ENCODE measurements around the gene ATRNL1.
"Not testable (repeated sequence)": the region's sequence is repeated elsewhere in the genome, so short reads cannot be mapped to it uniquely, and the experiment has no call there.

ATRNL1 gene

GRCh38 chr10:115092258-115092554 is 959 bp upstream of the ATRNL1 start:
- in situ Hi-C loops (cut with HindIII; ENCODE audit: low sequenced_read_pairs): no loop called here

- in situ Hi-C loops (cut with HindIII; ENCODE audit: low sequenced_read_pairs): no loop called here
These were observed 445 bp upstream of the ATRNL1 start for GRCh38 chr10:115092555-115093285.

GRCh38 chr10:115093776-115094408 is 727 bp downstream of the ATRNL1 start:
- in situ Hi-C loops (cut with HindIII; ENCODE audit: low sequenced_read_pairs): no loop called here

- in situ Hi-C loops (cut with HindIII; ENCODE audit: low sequenced_read_pairs): no loop called here
These were observed 1.4 kb downstream of the ATRNL1 start for GRCh38 chr10:115094416-115095140.

DNA sequence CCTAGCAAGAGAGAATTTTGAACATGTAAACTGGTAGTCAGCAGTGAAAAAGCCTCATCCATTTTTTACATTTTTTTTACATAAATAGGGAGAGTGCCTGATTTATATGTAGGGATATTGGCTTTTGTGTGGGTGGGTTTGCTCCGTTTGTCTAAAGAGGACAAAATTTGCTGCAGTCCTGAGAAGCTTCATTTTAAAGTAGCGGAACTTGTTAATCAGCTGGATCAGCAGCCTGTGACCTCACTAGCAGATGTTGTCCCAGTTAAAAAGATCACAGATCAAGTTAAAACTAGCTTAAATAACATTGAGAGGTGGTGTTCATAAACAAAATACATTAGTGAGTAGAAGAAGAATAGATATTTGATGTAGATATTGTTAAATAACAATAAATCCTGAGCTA is 2.6 kb downstream of the ATRNL1 start:
- in situ Hi-C loops (cut with HindIII; ENCODE audit: low sequenced_read_pairs): no loop called here

GRCh38 chr10:115103700-115104099 is 10.5 kb downstream of the ATRNL1 start:
- in situ Hi-C loops (cut with HindIII; ENCODE audit: low sequenced_read_pairs): no loop called here

GRCh38 chr10:115105411-115105810 is 12.2 kb downstream of the ATRNL1 start:
- in situ Hi-C loops (cut with HindIII; ENCODE audit: low sequenced_read_pairs): not testable (repeated sequence)

GRCh38 chr10:115107830-115108229 is 14.7 kb downstream of the ATRNL1 start:
- in situ Hi-C loops (cut with HindIII; ENCODE audit: low sequenced_read_pairs): no loop called here

- in situ Hi-C loops (cut with HindIII; ENCODE audit: low sequenced_read_pairs): no loop called here
These were observed 24.1 kb downstream of the ATRNL1 start for GRCh38 chr10:115117301-115117700.

DNA sequence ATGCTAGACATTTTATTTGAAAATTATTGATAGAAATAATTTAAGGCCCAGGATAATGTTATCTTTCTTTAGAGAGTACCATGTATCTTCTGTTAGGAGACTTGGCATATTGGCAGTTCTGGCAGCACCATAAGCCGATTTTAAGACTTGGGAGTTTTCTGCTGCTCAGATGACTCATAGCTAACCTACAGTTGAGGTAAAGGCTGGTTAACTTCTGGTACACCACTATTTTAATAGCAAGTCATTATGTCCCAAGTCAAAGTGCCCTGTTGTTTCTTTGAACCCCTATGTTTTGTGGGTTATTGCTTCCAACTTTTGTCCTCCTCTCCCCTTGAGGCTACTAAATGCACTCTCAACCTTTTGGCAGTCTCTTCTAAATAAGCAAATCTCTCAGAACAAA is 25.2 kb downstream of the ATRNL1 start:
- in situ Hi-C loops (cut with HindIII; ENCODE audit: low sequenced_read_pairs): no loop called here

DNA sequence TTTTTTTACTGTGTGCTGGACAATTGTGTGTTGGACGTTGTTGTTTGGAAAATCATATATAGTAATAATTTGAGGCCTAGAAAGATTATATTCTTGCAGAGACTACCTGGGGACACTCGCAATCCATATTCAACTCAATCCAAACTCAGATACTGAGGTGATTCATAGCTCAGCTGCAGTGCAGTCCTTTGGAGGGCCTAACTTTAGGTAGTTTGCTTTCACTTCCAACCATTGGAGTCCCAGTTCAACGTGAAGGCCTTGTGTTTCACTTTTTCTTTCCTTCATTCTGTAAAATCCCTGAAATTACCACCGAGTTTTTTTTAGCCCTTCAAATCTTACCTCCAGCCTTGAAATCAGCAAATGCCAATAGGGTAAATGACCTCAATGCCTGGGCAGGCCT is 32.3 kb downstream of the ATRNL1 start:
- in situ Hi-C loops (cut with HindIII; ENCODE audit: low sequenced_read_pairs): loop anchor here (10.0 kb wide), 1 partner anchor 251 kb away; no protein-coding TSS in a partner anchor

DNA sequence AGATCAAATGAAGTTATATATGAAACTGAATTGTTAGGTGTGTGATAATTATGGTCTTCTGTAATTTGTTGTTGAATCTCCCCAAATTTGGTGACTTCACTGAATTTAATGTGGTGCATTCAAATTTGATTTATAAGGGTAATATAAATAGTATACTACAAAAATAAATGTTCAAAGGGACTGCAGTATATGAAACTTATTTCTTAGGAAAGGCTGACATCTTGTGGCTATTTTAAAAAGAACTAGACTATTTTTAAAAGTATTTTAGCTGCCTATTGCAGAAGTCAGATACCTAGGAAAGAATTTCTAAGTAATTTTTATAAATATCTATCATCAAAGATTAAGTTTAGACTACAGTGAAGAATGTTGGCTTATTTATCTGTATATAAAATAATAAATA is 36.6 kb downstream of the ATRNL1 start:
- in situ Hi-C loops (cut with HindIII; ENCODE audit: low sequenced_read_pairs): loop anchor here (10.0 kb wide), 1 partner anchor 255 kb away; no protein-coding TSS in a partner anchor

- in situ Hi-C loops (cut with HindIII; ENCODE audit: low sequenced_read_pairs): no loop called here
These were observed 43.5 kb downstream of the ATRNL1 start for GRCh38 chr10:115136616-115137015.

DNA sequence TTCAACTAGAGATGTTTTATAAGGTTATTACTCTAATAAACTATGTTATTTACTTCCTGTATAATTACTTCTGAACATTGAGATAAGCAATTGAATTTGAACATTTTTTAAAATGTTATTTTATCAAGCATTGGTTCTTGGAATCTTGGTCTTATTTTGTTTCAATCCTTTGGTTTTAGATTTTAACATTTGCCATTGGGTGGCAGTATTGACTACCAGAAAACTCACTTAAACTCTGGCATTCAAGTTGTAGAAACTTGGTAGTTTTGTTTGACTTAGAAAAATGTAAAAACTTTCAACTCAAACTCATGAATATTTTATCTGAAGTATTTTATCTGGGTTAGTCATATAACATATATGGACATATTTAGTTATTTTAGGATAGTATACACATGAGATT is 48.1 kb downstream of the ATRNL1 start:
- in situ Hi-C loops (cut with HindIII; ENCODE audit: low sequenced_read_pairs): loop anchor here (10.0 kb wide), 1 partner anchor 656 kb away; no protein-coding TSS in a partner anchor

DNA sequence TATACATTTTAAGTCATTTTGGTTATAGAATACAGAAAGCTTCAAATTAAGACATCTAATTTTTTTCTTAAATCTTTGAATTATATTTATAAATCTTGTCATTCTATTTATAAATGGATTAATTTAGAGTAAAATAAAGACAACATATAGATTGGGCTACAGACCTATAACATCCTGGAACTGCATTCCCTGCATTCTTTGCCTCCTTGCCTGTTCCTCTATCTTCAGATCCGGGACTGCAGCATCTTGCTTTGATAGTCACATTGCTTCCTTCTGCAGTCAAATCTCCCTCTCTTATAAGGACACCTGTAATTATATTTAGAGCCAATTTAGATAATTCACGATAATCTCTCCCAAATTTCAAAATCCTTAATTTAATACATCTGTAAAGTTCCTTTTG is 64.2 kb downstream of the ATRNL1 start:
- in situ Hi-C loops (cut with HindIII; ENCODE audit: low sequenced_read_pairs): no loop called here

DNA sequence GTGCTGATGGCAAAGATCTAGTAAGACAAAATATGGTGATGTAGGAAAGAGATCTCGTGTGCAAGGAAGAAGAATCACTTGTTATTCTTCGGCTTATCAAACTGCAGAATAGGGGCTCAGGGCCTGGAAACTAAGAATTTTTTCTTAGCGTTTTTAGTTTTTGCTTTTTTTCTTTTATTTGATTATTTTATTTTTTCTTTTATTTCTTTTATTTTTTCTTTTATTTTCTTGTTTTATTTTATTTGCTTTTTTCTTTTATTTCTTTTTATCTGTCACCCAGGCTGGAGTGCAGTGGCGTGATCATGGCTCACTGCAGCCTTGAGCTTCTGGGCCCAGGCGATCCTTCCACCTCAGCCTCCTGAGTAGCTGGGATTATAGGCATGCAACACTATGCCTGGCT is 70.0 kb downstream of the ATRNL1 start:
- in situ Hi-C loops (cut with HindIII; ENCODE audit: low sequenced_read_pairs): no loop called here

- in situ Hi-C loops (cut with HindIII; ENCODE audit: low sequenced_read_pairs): no loop called here
These were observed 71.1 kb downstream of the ATRNL1 start for GRCh38 chr10:115164220-115164619.

DNA sequence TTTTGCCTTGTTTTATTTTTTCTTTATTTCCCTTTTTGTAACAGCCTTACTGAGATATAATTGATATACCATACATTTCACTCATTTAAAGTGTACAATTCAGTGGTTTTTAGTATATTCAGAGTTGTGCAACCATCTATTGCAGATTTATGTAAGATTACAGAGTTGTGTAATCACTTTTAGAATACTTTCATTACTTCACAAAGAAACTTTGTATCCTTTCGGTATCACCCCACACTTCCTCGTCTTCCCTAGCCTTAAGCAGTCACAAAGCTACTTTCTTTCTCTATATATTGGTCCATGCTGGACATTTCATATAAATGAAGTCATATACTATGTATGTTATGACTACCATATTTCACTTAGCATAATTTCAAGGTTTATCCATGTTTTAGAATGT is 74.6 kb downstream of the ATRNL1 start:
- in situ Hi-C loops (cut with HindIII; ENCODE audit: low sequenced_read_pairs): no loop called here

GRCh38 chr10:115171392-115171960 is 78.3 kb downstream of the ATRNL1 start:
- in situ Hi-C loops (cut with HindIII; ENCODE audit: low sequenced_read_pairs): no loop called here

- in situ Hi-C loops (cut with HindIII; ENCODE audit: low sequenced_read_pairs): no loop called here
These were observed 80.8 kb downstream of the ATRNL1 start for GRCh38 chr10:115173915-115174443.

- in situ Hi-C loops (cut with HindIII; ENCODE audit: low sequenced_read_pairs): not testable (repeated sequence)
These were observed 114.1 kb downstream of the ATRNL1 start for GRCh38 chr10:115207276-115207675.

Data from endothelial cell of hepatic sinusoid (primary cell).